ENCODE results near the gene LRMDA. TPM values are rescaled to one million over a fixed set of nuclear protein-coding genes. Genes with fewer than 3 reads are reported as not detected.

Gene LRMDA
- polyA plus RNA-seq, 1 donor (not counting 4 experiments of a cell fraction or from before 2014, with no cell fraction given) = not detected

DNA sequence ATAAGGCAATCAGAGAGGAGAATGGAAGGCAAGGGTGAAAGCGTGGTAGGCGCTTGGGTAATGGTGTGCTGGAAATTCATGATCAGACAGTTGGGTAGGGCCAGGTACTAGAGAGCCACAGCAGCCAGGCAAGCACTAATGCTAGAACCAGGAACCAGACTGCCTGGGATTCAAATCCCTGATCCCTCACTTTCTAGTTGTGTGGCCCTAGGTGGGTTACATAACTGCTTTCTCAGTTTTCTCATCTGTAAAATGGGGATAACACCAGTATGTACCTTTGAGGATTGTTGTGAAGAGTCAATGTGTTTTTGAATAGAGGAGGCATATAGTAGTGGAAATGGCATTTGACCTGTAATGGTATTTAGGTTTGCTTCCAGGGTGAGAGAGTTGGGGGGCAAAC, 225.9 kb downstream of the LRMDA start:
- Histone ChIP-seq H3K4me1 (ENCODE audit: control insufficient read depth, extremely low read depth, insufficient read depth, low read length) (no peaks in the 10 kb centered on the region), H4K20me1 (ENCODE audit: control insufficient read depth, extremely low read depth, insufficient read depth, low read length) (no peaks in the 10 kb centered on the region), H3K9ac (ENCODE audit: control insufficient read depth, extremely low read depth, insufficient read depth, low read length) (no peak overlapping the region), H3K27me3 (ENCODE audit: control insufficient read depth, extremely low read depth, insufficient read depth, low read length) (peaks cover 3% of the 10 kb centered on the region), H3K36me3 (ENCODE audit: control insufficient read depth in 2 of 2, extremely low read depth in 1 of 2, insufficient read depth in 2 of 2, low read length in 2 of 2) (no peaks in the 10 kb centered on the region), H3K9me3 (ENCODE audit: control insufficient read depth, low read depth, low read length) (no peaks in the 10 kb centered on the region), H3K4me2 (ENCODE audit: control insufficient read depth, extremely low read depth, insufficient read depth, low read depth, low read length) (no peak overlapping the region), H3K9me1 (ENCODE audit: control insufficient read depth, extremely low read depth, insufficient read depth, low read length) (no peaks in the 10 kb centered on the region), H3K79me2 (ENCODE audit: control insufficient read depth, insufficient read depth, low read length) (no peaks in the 10 kb centered on the region), H2AFZ (ENCODE audit: control insufficient read depth, low read length) (no peak overlapping the region), H3K4me3 (ENCODE audit: control insufficient read depth in 2 of 3, extremely low read depth in 1 of 3, insufficient read depth in 2 of 3, low read depth in 1 of 3, low read length in 3 of 3) (no peak overlapping the region), H3K27ac (ENCODE audit: control insufficient read depth, insufficient read depth, low read length) (no peak overlapping the region)
- dilution Hi-C loops (cut with MboI; ENCODE audit: extremely low pct_ligation_motif_present, low sequenced_read_pairs) = no loop called here
- no peak for FAIRE-seq
- TF ChIP-seq EZH2 (IDR thresholded peaks at IDR 0.05; ENCODE audit: low read length) = no peak
- TF ChIP-seq, protein P1, sequence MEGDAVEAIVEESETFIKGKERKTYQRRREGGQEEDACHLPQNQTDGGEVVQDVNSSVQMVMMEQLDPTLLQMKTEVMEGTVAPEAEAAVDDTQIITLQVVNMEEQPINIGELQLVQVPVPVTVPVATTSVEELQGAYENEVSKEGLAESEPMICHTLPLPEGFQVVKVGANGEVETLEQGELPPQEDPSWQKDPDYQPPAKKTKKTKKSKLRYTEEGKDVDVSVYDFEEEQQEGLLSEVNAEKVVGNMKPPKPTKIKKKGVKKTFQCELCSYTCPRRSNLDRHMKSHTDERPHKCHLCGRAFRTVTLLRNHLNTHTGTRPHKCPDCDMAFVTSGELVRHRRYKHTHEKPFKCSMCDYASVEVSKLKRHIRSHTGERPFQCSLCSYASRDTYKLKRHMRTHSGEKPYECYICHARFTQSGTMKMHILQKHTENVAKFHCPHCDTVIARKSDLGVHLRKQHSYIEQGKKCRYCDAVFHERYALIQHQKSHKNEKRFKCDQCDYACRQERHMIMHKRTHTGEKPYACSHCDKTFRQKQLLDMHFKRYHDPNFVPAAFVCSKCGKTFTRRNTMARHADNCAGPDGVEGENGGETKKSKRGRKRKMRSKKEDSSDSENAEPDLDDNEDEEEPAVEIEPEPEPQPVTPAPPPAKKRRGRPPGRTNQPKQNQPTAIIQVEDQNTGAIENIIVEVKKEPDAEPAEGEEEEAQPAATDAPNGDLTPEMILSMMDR (optimal IDR thresholded peaks at IDR 0.05 in 1 of 3, IDR thresholded peaks at IDR 0.05 in 1 of 3, conservative IDR thresholded peaks at IDR 0.05 in 1 of 3; ENCODE audit: extremely low read depth in 1 of 3, insufficient read depth in 2 of 3, low read length in 3 of 3) = no peak
- no peak for DNase-seq (ENCODE audit: low read depth, low spot score)

DNA sequence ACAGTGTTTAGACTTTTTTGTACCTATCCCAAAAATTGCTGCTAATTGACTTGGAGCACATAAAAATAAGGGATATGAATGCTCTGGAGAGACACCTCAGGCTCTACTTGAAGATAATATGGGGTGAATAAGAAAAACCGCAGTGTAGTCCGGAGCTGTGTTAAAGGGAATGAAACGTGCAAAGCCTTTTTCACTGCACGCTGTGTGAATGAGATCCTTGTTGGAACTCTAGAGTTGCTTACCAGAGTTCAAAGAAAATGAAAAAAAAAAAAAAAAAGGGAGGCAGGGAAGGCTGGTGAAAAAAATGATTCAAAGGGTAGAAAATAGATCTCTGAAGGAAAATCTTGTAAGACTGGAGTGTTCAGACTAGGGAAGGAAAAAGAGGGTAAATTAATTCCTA, 226.6 kb downstream of the LRMDA start:
- TF ChIP-seq EZH2 (IDR thresholded peaks at IDR 0.05; ENCODE audit: low read length) = no peak
- TF ChIP-seq, protein P1 (optimal IDR thresholded peaks at IDR 0.05 in 1 of 3, IDR thresholded peaks at IDR 0.05 in 1 of 3, conservative IDR thresholded peaks at IDR 0.05 in 1 of 3; ENCODE audit: extremely low read depth in 1 of 3, insufficient read depth in 2 of 3, low read length in 3 of 3) = no peak
- no peak overlapping the region for H3K9ac ChIP-seq (ENCODE audit: control insufficient read depth, extremely low read depth, insufficient read depth, low read length)
- H3K36me3 ChIP-seq (ENCODE audit: control insufficient read depth in 2 of 2, extremely low read depth in 1 of 2, insufficient read depth in 2 of 2, low read length in 2 of 2) = no peaks in the 10 kb centered on the region
- dilution Hi-C loops (cut with MboI; ENCODE audit: extremely low pct_ligation_motif_present, low sequenced_read_pairs) = no loop called here
- FAIRE-seq = no peak
- H4K20me1 ChIP-seq (ENCODE audit: control insufficient read depth, extremely low read depth, insufficient read depth, low read length) = no peaks in the 10 kb centered on the region
- H3K4me1 ChIP-seq (ENCODE audit: control insufficient read depth, extremely low read depth, insufficient read depth, low read length) = no peaks in the 10 kb centered on the region
- no peaks in the 10 kb centered on the region for H3K79me2 ChIP-seq (ENCODE audit: control insufficient read depth, insufficient read depth, low read length)
- H2AFZ ChIP-seq (ENCODE audit: control insufficient read depth, low read length) = no peak overlapping the region
- H3K27ac ChIP-seq (ENCODE audit: control insufficient read depth, insufficient read depth, low read length) = no peak overlapping the region
- H3K4me3 ChIP-seq (ENCODE audit: control insufficient read depth in 2 of 3, extremely low read depth in 1 of 3, insufficient read depth in 2 of 3, low read depth in 1 of 3, low read length in 3 of 3) = no peak overlapping the region
- no peaks in the 10 kb centered on the region for H3K9me3 ChIP-seq (ENCODE audit: control insufficient read depth, low read depth, low read length)
- H3K9me1 ChIP-seq (ENCODE audit: control insufficient read depth, extremely low read depth, insufficient read depth, low read length) = no peaks in the 10 kb centered on the region
- H3K4me2 ChIP-seq (ENCODE audit: control insufficient read depth, extremely low read depth, insufficient read depth, low read depth, low read length) = no peak overlapping the region
- no peak for DNase-seq (ENCODE audit: low read depth, low spot score)
- H3K27me3 ChIP-seq (ENCODE audit: control insufficient read depth, extremely low read depth, insufficient read depth, low read length) = peaks cover 3% of the 10 kb centered on the region

All from keratinocyte (primary cell).